ENCODE data around the gene ADCY3. TPM values are rescaled to one million over a fixed set of nuclear protein-coding genes. Genes with fewer than 3 reads are reported as not detected.

The ADCY3 gene
- total and polyA plus RNA-seq, 10 of the 15 experiments (the other 5 are each of a cell fraction or from before 2014, with no cell fraction given) = 2.8 to 102 (median 50.4) TPM

GRCh38 chr2:24957976-24958375 is 37.9 kb upstream of the ADCY3 start:
- H3K27me3 ChIP-seq (replicated peaks in 1 of 2; ENCODE audit: control insufficient read depth in 2 of 2, insufficient read depth in 2 of 2, low read length in 1 of 2) = no peaks in the 10 kb centered on the region
- ChIA-PET CTCF (interaction anchor here (0.7 to 1.3 kb wide), 2 partner anchors 13 to 166 kb away, joined by 3 to 4 read pairs; no protein-coding TSS in a partner anchor), POLR2A (no interaction called here), SMC1A (ENCODE audit: uncharacterized antibody, unreplicated experiment) (interaction anchor here (1.4 kb wide), 1 partner anchor 14 kb away, joined by 4 read pairs; no protein-coding TSS in a partner anchor), RAD21 (ENCODE audit: unreplicated experiment) (no interaction called here)
- H3K9me3 ChIP-seq (replicated peaks; ENCODE audit: control insufficient read depth, insufficient read depth, low read length) = peaks cover 11% of the 10 kb centered on the region; the same call in 2 of the 3 replicates
- H3K9ac ChIP-seq (ENCODE audit: control insufficient read depth, insufficient read depth, low read length) = no peak overlapping the region
- BruUV-seq (replicated peaks) = no TSS peak
- H2AFZ ChIP-seq (ENCODE audit: control insufficient read depth, low read depth, low read length) = no peak overlapping the region
- FAIRE-seq = no peak
- no peak overlapping the region for H3K4me2 ChIP-seq (ENCODE audit: control insufficient read depth, insufficient read depth)
- TF ChIP-seq SUZ12 (IDR thresholded peaks at IDR 0.05; ENCODE audit: unreplicated experiment) (no peak), CBX3 (IDR thresholded peaks at IDR 0.05; ENCODE audit: borderline replicate concordance, low read depth) (no peak)
- 85% methylated on average over 2 of the region's 2 CpGs for WGBS (ENCODE audit: insufficient coverage, insufficient replicate concordance, low lambda C conversion rate, missing lambda C conversion rate)
- H3K4me1 ChIP-seq (ENCODE audit: control insufficient read depth, insufficient read depth, low read length) = no peaks in the 10 kb centered on the region
- in situ Hi-C loops (cut with MboI) (no loop called here), intact Hi-C loops (cut with micrococcal nuclease; ENCODE audit: unreplicated experiment) (no loop called here)
- H4K20me1 ChIP-seq (ENCODE audit: control insufficient read depth, insufficient read depth) = no peaks in the 10 kb centered on the region
- no peak overlapping the region for H3K27ac ChIP-seq (ENCODE audit: control insufficient read depth, insufficient read depth)
- DNase-seq (ENCODE audit: low read depth, low spot score) = no peak
- no peak overlapping the region for H3K4me3 ChIP-seq
- H3K79me2 ChIP-seq (ENCODE audit: control insufficient read depth, insufficient read depth, low read length) = no peaks in the 10 kb centered on the region
- peaks cover 0 to 23% of the 10 kb centered on the region in 2 experiments; a peak in 2 of 4 replicates for H3K36me3 ChIP-seq (ENCODE audit: control insufficient read depth in 2 of 2, insufficient read depth in 2 of 2, low read length in 1 of 2)
- ATAC-seq = no peak

GRCh38 chr2:24957221-24957620 is 37.2 kb upstream of the ADCY3 start:
- FAIRE-seq (no peak), ATAC-seq (no peak), DNase-seq (ENCODE audit: low read depth, low spot score) (no peak)
- H3K4me2 ChIP-seq (ENCODE audit: control insufficient read depth, insufficient read depth) = no peak overlapping the region
- no peaks in the 10 kb centered on the region for H3K27me3 ChIP-seq (replicated peaks in 1 of 2; ENCODE audit: control insufficient read depth in 2 of 2, insufficient read depth in 2 of 2, low read length in 1 of 2)
- POLR2A ChIA-PET = no interaction called here
- SMC1A ChIA-PET (ENCODE audit: uncharacterized antibody, unreplicated experiment) = interaction anchor here (1.0 to 2.1 kb wide), 3 partner anchors 10 to 16 kb away, joined by 3 to 7 read pairs (median 4); no protein-coding TSS in a partner anchor
- no peak overlapping the region for H3K9ac ChIP-seq (ENCODE audit: control insufficient read depth, insufficient read depth, low read length)
- intact Hi-C loops (cut with micrococcal nuclease; ENCODE audit: unreplicated experiment) (no loop called here), in situ Hi-C loops (cut with MboI) (no loop called here)
- H3K36me3 ChIP-seq (ENCODE audit: control insufficient read depth in 2 of 2, insufficient read depth in 2 of 2, low read length in 1 of 2) = peaks cover 0 to 23% of the 10 kb centered on the region in 2 experiments; a peak in 2 of 4 replicates
- no peaks in the 10 kb centered on the region for H3K4me1 ChIP-seq (ENCODE audit: control insufficient read depth, insufficient read depth, low read length)
- H3K4me3 ChIP-seq = no peak overlapping the region
- peaks cover 11% of the 10 kb centered on the region; the same call in 2 of the 3 replicates for H3K9me3 ChIP-seq (replicated peaks; ENCODE audit: control insufficient read depth, insufficient read depth, low read length)
- RAD21 ChIA-PET (ENCODE audit: unreplicated experiment) = no interaction called here
- no peaks in the 10 kb centered on the region for H4K20me1 ChIP-seq (ENCODE audit: control insufficient read depth, insufficient read depth)
- WGBS (ENCODE audit: insufficient coverage, insufficient replicate concordance, low lambda C conversion rate, missing lambda C conversion rate) = 83% methylated on average over 1 of the region's 1 CpG
- H3K27ac ChIP-seq (ENCODE audit: control insufficient read depth, insufficient read depth) = no peak overlapping the region
- CTCF ChIA-PET = interaction anchor here (0.7 to 1.3 kb wide), 3 partner anchors 12 to 165 kb away, joined by 3 to 4 read pairs (median 3); no protein-coding TSS in a partner anchor
- H3K79me2 ChIP-seq (ENCODE audit: control insufficient read depth, insufficient read depth, low read length) = no peaks in the 10 kb centered on the region
- BruUV-seq (replicated peaks) = no TSS peak
- no peak overlapping the region for H2AFZ ChIP-seq (ENCODE audit: control insufficient read depth, low read depth, low read length)
- TF ChIP-seq BCL11A (IDR thresholded peaks at IDR 0.05; ENCODE audit: low read depth, low read length) (no peak), YY1 (IDR thresholded peaks at IDR 0.05; ENCODE audit: low read depth, low read length) (no peak), MTA3 (IDR thresholded peaks at IDR 0.05; ENCODE audit: borderline replicate concordance, low read length) (no peak), SP1 (IDR thresholded peaks at IDR 0.05; ENCODE audit: low read depth, low read length) (no peak), HDAC2 (IDR thresholded peaks at IDR 0.05) (no peak), GABPA (IDR thresholded peaks at IDR 0.05; ENCODE audit: low read depth) (no peak), RAD51 (IDR thresholded peaks at IDR 0.05) (no peak), ESRRA (IDR thresholded peaks at IDR 0.05; ENCODE audit: low read length) (no peak), FOXM1 (IDR thresholded peaks at IDR 0.05; ENCODE audit: low read depth, low read length) (no peak), BCLAF1 (IDR thresholded peaks at IDR 0.05) (no peak), POLR2AphosphoS5 (IDR thresholded peaks at IDR 0.05; ENCODE audit: low read length) (no peak), ZNF622 (IDR thresholded peaks at IDR 0.05) (no peak), RCOR1 (conservative IDR thresholded peaks at IDR 0.05; ENCODE audit: low read depth, low read length) (no peak)
